Measurements from ENCODE around the gene CHN1. TPM values are rescaled to one million over a fixed set of nuclear protein-coding genes. Genes with fewer than 3 reads are reported as not detected.
A peak's percentile ranks its signal among the peaks of the same experiment; 100 is the strongest.

Gene CHN1
- total and polyA plus RNA-seq, 2 of the 8 experiments (the other 6 are each of a cell fraction or from before 2014, with no cell fraction given): 54.0 to 65.7 TPM

DNA sequence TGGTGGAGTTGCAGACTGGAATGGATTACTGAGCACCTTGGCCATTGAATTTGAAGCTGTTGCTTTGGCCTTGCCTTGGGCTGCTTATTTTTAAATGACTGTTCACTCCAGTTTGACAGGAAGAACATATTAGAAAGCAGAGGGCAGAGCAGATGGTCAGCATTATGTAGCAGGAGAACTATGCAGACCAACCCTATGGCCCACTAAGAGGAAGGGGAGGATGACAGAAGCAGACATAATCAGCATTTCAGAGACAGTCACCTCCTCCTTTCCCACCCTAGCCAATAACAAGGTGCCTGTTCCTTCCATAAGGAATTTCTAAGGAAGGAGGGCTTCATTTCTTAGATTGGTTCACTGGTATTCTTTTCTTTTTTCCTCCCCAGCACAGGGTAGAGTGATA, 243.3 kb downstream of the CHN1 start:
- Histone ChIP-seq H3K79me1 (ENCODE audit: low read depth, low read length) (no peaks in the 10 kb centered on the region), H3K23me2 (ENCODE audit: low read depth, low read length) (no peaks in the 10 kb centered on the region), H4K8ac (ENCODE audit: extremely low read depth, insufficient read depth, low read length) (no peak overlapping the region), H2BK120ac (replicated peaks; ENCODE audit: low read depth, low read length) (peak overlapping the region; percentile 66), H2BK15ac (ENCODE audit: low read length) (no peak overlapping the region; the same call in 1 of the 2 replicates), H3K56ac (replicated peaks; ENCODE audit: insufficient read length, low read depth, low read length) (no peak overlapping the region), H3K27ac (ENCODE audit: low read depth, low read length) (no peak overlapping the region), H2BK5ac (ENCODE audit: low read depth, low read length) (no peak overlapping the region), H4K5ac (ENCODE audit: insufficient read length, low read depth, low read length) (no peak overlapping the region), H2AK5ac (ENCODE audit: low read depth, low read length) (no peak overlapping the region), H3K9ac (replicated peaks in 1 of 4; ENCODE audit: extremely low read depth in 1 of 4, low read depth in 3 of 4, low read length in 3 of 4) (no peak overlapping the region), H3K4me3 (ENCODE audit: extremely low read depth in 1 of 4, insufficient read depth in 2 of 4, low read depth in 3 of 4, low read length in 4 of 4) (no peak overlapping the region), H3K23ac (ENCODE audit: insufficient read length) (no peak overlapping the region), H4K91ac (replicated peaks; ENCODE audit: insufficient read length, low read length) (no peak overlapping the region), H3K27me3 (replicated peaks in 1 of 4; ENCODE audit: control insufficient read depth in 3 of 4, extremely low read depth in 1 of 4, insufficient read depth in 3 of 4, low read length in 3 of 4) (no peaks in the 10 kb centered on the region; a peak in 1 of 7 replicates), H3K18ac (ENCODE audit: extremely low read depth, low read length) (no peak overlapping the region), H3K4ac (replicated peaks; ENCODE audit: insufficient read length, low read depth, low read length) (no peak overlapping the region), H3K4me2 (ENCODE audit: insufficient read depth in 1 of 2, low read depth in 2 of 2, low read length in 2 of 2) (no peak overlapping the region), H2BK12ac (ENCODE audit: low read depth, low read length) (no peak overlapping the region), H3K4me1 (replicated peaks in 1 of 4; ENCODE audit: control insufficient read depth in 3 of 4, insufficient read depth in 4 of 4, low read length in 3 of 4) (peaks cover 0 to 5% (median 0%) of the 10 kb centered on the region in 4 experiments; a peak in 1 of 7 replicates), H4K20me1 (replicated peaks in 1 of 2; ENCODE audit: control insufficient read depth in 1 of 2, insufficient read depth in 2 of 2, low read length in 2 of 2) (no peaks in the 10 kb centered on the region), H3K36me3 (ENCODE audit: control insufficient read depth in 2 of 4, insufficient read depth in 4 of 4, low read length in 3 of 4) (no peaks in the 10 kb centered on the region), H2BK20ac (ENCODE audit: low read length) (no peak overlapping the region), H3K9me3 (ENCODE audit: insufficient read depth in 2 of 2, low read depth in 1 of 2, low read length in 1 of 2) (no peaks in the 10 kb centered on the region), H3K79me2 (ENCODE audit: control insufficient read depth in 1 of 2, insufficient read depth in 2 of 2, low read length in 2 of 2) (no peaks in the 10 kb centered on the region), H3K14ac (ENCODE audit: insufficient read length) (no peak overlapping the region), H2AFZ (ENCODE audit: low read length) (no peak overlapping the region)
- TF ChIP-seq EGR1 (IDR thresholded peaks at IDR 0.05; ENCODE audit: borderline replicate concordance, low read depth, low read length): no peak
- no peak for TF ChIP-seq CHD1 (IDR thresholded peaks at IDR 0.05; ENCODE audit: low read depth, low read length)
- no peak for TF ChIP-seq SP2 (IDR thresholded peaks at IDR 0.05; ENCODE audit: low read length)
- TF ChIP-seq ASH2L (IDR thresholded peaks at IDR 0.05; ENCODE audit: low read length): no peak
- no peak for TF ChIP-seq ATF2 (IDR thresholded peaks at IDR 0.05; ENCODE audit: low read length)
- TF ChIP-seq CEBPB (IDR thresholded peaks at IDR 0.05; ENCODE audit: low read depth, low read length): no peak
- TF ChIP-seq HDAC6 (IDR thresholded peaks at IDR 0.05; ENCODE audit: low read depth, low read length): no peak
- TF ChIP-seq PHF8 (conservative IDR thresholded peaks at IDR 0.05; ENCODE audit: low read depth, low read length): no peak
- DNase-seq (ENCODE audit: low read depth in 1 of 2, low spot score in 2 of 2) (no peak), FAIRE-seq (no peak)
- ChIA-PET CTCF (ENCODE audit: partially characterized antibody) (interaction anchor here (0.8 to 5.8 kb wide), 11 partner anchors 9 to 269 kb away, joined by 3 to 55 read pairs (median 3); no protein-coding TSS in a partner anchor), POLR2A (ENCODE audit: partially characterized antibody) (interaction anchor here (0.6 to 1.9 kb wide), 2 partner anchors 9 to 265 kb away, joined by 5 read pairs; no protein-coding TSS in a partner anchor)

Data from H1 (cell line).